Skin of body (tissue), 2 donors: ENCODE measurements around the gene FBLN1. TPM values are rescaled to one million over a fixed set of nuclear protein-coding genes. Genes with fewer than 3 reads are reported as not detected.
A peak's percentile ranks its signal among the peaks of the same experiment; 100 is the strongest.
"Not testable (repeated sequence)": the region's sequence is repeated elsewhere in the genome, so short reads cannot be mapped to it uniquely, and the experiment has no call there.

ENCODE experiments used
- DNase-seq: peaks from one replicate; lab custom pipeline; 2025; lab: John Stamatoyannopoulos, UW
- total RNA-seq: library from RNA; depleted of rRNA; stranded (reverse); fragments of >200 nt; gene quantifications from one replicate; pipeline ENCODE4 v1.2.3, GENCODE V29; 2014

Gene FBLN1
- total RNA-seq: 117 TPM

GRCh38 chr22:45502215-45503049, at the start of gene FBLN1:
Gene FBLN1 (plus strand): TSS chr22:45502883. CDS start chr22:45502986, 103 bp downstream.
- peak; percentile 46 for DNase-seq

DNA sequence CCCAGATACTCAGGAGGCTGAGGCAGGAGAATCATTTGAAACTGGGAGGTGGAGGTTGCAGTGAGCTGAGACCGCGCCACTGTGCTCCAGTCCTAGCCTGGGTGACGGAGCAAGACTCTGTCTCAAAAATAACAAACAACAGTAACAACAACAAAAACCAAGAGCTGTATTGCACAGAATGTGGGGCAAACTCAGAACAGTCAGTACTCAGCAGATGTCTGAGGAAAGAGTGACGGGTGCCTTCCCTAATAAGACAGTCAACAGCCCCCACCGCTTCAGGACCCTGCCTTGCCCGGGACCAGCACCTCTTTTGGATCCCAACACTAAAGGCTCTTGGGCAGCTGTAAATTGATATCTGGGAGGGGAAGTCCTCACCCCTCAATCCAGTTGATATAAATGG, 48.9 kb upstream of the FBLN1 start:
- DNase-seq: peak; percentile 57

- DNase-seq: peak; percentile 66
These were observed 48.4 kb upstream of the FBLN1 start for GRCh38 chr22:45454275-45454674.

- DNase-seq: no peak
These were observed 47.5 kb upstream of the FBLN1 start for GRCh38 chr22:45455212-45455611.

DNA sequence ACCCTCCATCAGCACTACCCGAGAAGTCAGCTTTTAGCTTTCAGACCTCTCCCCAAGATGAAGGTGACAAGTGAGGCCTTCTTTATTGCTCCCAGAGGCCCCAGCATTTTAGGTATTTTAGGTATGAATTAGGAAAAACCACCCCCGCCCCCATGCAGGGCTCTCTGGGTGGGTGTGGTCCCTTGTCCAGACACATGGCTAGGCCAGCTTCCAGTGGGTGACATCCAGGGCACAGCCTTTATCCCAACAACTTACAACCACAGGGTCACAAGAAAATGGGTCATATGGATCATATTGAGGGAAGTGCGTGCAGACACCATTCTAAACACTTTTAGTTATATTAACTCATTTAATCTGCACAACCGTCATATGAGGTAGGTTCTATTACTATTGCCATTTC, 47.1 kb upstream of the FBLN1 start:
- DNase-seq: no peak

GRCh38 chr22:45456811-45457210, 45.9 kb upstream of the FBLN1 start:
- no peak for DNase-seq

- DNase-seq: no peak
These were observed 44.2 kb upstream of the FBLN1 start for GRCh38 chr22:45458532-45458931.

- no peak for DNase-seq
These were observed 43.4 kb upstream of the FBLN1 start for GRCh38 chr22:45459235-45459634.

DNA sequence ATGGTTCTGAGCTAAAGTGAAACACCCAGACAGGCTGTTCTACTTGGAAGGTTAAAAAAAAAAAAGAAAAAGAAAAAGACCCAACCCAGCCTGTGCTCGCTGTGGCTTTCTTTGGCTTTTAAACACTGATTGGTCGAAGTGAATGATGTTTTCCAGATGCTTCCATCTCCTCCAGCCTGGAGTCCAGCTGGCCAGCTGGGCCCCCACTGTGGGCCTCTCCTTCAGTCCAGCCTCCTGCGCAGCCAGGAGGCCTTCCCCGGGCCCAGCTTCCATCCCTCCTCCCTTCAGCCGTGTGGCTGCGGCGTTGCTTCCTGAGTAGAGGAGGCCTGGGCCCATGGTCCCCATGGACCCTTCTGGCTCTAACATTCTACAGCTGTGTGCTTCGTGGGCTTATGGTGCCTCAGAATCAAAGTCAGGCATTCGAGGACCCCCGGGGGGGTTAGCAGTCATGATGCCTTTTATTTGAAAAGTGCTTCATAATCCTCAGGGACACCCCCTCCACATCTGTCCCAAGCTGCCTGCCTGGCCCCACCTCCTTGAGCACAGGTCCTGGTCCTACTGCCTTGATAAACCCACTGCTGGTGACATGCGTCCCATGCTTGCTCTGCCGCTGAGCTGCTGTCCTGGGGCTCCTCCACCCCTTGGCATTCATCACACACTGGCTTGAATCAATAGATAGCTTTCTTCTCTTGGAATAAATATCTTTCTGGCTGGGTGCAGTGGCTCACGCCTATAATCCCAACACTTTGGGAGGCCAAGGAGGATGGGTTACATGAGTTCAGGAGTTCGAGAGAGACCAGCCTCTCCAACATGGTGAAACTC, 42.2 kb upstream of the FBLN1 start:
- peak; percentile 98 for DNase-seq

DNA sequence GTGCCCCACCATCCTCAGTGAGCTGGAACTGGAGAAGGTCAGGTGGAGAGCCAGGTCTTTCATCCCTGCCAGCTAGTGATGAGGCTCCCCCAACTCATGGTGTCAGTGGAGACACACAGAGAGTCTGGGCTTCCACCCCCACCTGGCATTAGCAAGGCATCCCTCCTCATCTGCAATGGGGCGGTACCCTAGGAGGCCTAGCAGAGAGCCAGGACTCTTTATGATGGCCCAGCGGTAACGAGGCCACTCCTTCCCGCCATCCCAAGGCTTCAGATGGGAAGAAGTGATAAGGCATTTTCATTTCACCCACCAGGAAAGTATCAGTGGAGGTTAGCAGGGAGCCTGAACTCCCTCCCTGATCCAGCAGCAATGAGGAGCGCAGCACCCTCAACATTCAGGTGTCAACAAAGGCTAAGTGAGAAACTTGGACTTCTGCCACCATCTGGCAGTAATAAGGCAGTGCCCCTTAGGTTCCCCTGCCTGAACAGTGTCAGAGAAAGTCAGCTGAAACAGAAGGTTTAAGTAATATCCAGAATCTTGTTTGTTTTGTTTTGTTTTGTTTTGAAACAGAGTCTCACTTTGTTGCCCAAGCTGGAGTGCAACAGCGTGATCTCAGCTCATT, 40.5 kb upstream of the FBLN1 start:
- no peak for DNase-seq

DNA sequence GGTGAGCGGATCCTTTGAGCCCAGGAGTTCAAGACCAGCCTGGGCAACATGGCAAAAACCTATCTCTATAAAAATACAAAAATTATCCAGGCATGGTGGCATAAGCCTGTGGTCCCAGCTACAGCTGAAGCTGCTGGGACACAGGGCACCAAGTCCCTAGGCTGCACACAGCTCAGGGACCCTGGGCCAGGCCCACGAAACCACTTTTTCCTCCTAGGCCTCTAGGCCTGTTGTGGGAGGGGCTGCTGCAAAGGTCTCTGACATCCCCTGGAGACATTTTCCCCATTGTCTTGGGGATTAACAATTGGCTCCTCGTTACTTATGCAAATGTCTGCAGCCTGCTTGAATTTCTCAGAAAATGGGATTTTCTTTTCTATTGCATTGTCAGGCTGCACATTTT, 39.0 kb upstream of the FBLN1 start:
- not testable (repeated sequence) for DNase-seq

GRCh38 chr22:45465633-45466032, 37.0 kb upstream of the FBLN1 start:
- DNase-seq: peak; percentile 87

GRCh38 chr22:45468872-45469271, 33.8 kb upstream of the FBLN1 start:
- no peak for DNase-seq

GRCh38 chr22:45469281-45470073, 33.2 kb upstream of the FBLN1 start:
- DNase-seq: peak; percentile 85

DNA sequence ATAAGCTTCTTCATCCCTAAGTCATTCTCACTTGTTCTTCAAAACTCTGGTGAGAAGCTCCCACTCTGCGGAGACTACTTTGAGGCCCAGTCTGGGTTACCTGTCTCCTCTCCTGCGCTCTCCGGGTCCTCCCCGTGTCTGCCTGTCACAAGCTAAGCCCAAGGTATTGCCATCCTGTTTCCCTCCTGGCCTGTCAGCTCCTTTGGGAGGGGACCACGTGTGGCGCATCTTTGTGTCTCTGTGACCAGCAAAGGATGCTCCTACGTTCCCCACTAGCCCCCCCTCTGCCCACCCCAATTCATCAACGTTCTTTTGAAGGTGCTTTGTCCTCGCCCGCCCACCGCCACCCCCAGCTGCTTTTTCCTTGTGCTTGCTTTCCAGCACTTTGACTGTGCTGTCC, 31.8 kb upstream of the FBLN1 start:
- no peak for DNase-seq

GRCh38 chr22:45472426-45472825, 30.3 kb upstream of the FBLN1 start:
- no peak for DNase-seq

- DNase-seq: no peak
These were observed 29.0 kb upstream of the FBLN1 start for GRCh38 chr22:45473626-45474237.

DNA sequence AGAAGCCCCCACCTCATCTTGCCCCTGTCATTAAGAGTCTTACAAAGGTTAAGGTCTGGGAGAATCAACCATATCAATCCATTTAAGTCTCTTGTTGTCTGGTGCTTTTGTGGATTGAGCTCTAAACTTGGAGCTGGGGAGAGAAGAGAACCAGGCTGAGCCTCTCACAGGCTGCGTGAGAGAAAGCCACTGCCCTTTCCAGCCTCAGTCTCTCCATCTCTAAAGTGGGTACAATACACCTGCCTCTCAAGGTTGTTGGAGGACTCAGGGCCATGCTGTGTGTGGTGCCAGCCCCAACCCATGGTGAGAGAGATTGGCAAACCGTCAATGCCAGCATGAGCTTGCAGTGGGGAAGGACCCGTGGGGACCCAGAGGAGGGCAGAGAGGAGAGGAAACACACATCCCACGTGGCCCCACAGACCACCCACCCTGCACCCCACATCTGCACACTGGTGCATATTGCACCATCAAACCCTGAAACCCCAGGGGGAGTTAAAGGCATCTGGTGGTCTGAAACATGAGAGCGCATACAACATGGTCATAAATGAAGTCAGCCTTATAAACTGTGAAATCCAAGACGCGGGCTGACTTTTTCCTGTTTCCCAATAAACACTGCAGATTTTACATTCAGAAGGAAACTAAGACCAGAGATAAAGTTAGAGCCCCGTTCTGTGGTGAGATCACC, 27.5 kb upstream of the FBLN1 start:
- peak; percentile 86 for DNase-seq

- no peak for DNase-seq
These were observed 26.7 kb upstream of the FBLN1 start for GRCh38 chr22:45475851-45476514.

GRCh38 chr22:45476814-45477213, 25.9 kb upstream of the FBLN1 start:
- DNase-seq: no peak
